HG02852 (cell line): ENCODE results near the gene SLCO4A1.

Experiments
- ATAC-seq: cut with Tn5 transposase; IDR thresholded peaks from one replicate; pipeline ENCODE4 v1.9.1; 2021; ENCODE audit warnings: mild to moderate bottlenecking, moderate library complexity; ENCODE audit not compliant: unreplicated experiment

The SLCO4A1 gene

DNA sequence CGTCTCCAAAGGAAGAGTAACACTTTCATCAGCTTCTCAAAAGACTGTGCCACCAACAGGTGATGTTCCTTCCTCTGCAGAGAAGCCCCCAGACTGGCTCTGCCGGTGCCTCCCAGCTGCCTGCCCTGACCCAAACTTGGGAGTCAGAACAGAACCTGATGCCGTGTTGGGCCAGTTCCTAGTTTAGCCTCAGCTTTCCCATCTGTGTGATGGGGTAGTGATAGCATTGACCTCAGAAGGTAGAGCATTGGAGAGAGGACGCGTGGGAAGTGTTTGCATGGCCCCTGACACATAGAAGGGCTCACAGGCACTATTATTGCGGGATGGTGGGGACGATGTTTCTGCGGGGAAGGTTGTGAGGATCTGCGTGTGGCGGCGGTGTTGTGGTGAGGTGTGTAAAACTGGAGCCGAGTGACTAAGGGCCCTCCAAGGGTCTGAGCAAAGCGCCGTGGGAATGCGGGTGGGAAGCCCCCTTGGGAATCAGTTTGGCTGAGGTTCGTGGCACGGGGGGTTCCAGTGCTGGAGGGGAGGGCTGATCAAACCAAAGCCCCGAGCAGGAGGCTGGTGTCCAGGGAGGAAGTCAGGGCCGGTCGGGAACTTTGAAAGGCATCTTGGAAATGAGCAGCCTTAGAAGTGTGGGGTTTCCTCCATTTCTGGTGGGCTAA, 68.0 kb downstream of the SLCO4A1 start:
- no peak for ATAC-seq

DNA sequence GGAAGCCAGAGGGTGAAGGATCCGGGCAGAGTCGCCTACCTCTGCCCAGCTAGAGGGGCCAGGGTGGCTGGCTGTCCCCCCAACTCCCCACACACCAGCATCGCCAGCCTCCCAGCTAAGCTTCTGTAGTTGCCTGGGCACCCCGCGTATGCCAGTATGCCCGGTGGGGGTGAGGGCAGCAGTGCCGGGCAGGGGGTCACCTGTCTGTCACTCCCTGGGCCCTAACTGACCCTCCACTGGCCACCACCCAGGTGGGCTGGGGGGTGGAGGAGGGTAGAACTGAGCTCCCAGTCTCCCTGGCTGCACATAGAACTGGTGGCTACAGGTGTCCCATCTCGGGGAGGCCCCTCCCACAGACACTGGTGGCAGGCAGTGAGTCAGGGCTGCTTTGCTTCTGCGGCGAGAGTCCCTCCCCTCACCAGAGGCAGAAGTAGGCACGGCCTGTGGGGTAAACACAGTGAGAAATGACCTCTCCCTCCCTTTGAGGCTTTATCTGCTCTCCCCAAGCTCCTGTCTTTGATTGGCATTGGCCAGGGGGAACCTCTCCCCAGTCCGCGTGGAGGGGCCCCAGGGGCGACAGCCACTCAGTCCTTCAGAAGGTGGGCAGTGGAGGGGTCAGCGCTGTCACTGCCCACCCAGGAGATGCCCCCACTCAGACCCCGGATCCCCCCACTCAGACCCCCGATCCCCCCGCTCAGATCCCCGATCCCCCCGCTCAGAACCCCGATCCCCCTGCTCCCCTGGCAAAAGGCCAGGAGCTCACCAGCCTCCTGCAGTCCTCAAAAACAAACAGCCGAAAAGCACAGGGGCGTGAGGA, 68.8 kb downstream of the SLCO4A1 start:
- ATAC-seq, result no peak

DNA sequence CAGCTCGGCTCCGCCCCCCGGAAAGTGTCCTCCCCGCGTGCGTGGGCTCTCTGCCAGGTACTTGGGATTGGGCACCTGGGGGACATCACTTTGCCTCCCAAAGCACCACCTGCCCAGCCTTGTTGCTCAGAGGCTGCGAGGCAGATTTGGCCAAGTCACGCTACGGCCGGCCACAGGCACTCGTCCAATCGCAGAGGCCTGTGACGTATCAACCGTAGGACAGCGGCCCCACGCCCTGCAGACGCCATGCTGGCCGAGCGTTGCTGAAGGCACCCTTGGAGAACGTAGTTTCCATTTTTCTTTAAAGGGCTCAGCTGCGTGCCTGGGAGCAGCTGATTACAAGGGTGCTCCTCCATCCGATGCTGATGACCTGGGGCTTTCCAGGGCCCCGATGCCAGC, 69.4 kb downstream of the SLCO4A1 start:
- ATAC-seq, result no peak

DNA sequence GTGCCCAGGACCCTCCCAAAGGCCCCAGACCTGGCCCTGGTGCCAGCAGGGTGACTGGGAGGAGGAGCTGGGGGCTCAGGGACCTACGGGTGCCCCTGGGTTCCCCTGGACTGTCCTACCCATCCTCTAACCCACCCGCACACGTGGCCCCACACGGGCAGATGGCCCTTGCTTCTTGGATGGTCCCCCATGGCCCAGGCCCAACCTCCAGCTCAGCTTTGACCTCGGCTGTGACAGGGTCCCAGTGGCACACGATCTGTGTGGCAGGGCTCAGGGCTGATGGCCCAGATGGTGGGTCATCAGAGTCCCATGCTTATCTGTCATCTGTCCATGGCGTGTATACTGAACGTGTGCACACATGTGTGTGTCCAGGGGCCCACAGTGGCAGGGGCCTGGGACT, 70.3 kb downstream of the SLCO4A1 start:
- no peak for ATAC-seq

DNA sequence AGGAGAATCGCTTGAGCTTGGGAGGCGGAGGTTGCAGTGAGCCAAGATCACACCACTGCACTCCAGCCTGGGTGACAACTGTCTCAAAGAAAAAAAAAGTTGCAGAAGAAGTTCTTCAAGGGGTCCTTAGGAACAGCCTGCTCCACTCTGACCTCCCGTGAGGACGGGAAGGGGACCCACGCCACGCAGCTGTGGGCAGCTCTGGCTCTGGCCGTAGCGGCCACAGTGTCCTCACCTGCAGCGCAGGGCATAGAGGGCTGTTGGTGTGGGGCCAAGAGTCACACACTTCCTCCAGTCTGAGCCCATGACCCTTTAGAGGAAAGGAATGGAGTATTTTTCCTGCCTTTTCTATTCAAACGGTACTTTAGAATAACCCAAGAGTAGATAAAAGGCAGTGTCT, 71.7 kb downstream of the SLCO4A1 start:
- ATAC-seq, result no peak

DNA sequence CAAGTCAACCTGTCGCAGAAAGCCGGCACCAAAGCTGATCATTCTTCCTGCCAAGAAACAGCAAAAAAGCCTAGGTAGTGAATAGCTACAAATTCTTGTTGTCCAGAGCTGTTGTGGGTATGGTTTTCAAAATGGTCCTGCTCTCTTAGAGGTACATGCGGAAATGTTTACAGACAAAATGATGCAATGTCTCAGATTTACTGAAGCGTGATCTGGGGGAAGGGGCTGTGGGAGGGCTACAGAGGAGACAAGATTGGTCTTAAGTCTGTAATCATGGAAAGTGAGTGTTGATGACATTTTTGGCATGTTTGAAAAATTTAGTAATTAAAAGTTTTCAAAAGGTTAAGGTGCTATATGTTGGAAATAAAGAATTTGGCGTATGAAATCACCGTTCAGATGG, 72.5 kb downstream of the SLCO4A1 start:
- ATAC-seq, result no peak

DNA sequence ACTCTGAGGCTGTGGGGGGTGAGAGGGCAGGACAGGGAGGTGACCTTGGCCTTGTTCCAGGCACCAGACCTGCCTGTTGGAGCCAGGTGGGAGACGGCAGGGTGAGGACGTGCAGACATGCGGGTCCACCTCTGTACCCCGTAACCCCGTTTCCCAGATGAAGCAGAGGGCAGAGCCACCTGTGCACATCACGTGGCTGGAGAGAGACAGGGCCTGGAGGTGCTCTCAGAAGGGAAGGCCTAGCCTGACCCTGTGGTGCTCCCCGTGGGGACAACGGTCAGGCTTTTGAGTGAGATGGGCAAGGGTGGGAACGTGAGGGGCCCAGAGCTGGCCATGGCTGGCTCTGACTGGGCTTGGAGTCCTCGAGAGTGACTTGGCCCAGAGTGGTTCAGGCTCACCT, 72.9 kb downstream of the SLCO4A1 start:
- ATAC-seq, result no peak

DNA sequence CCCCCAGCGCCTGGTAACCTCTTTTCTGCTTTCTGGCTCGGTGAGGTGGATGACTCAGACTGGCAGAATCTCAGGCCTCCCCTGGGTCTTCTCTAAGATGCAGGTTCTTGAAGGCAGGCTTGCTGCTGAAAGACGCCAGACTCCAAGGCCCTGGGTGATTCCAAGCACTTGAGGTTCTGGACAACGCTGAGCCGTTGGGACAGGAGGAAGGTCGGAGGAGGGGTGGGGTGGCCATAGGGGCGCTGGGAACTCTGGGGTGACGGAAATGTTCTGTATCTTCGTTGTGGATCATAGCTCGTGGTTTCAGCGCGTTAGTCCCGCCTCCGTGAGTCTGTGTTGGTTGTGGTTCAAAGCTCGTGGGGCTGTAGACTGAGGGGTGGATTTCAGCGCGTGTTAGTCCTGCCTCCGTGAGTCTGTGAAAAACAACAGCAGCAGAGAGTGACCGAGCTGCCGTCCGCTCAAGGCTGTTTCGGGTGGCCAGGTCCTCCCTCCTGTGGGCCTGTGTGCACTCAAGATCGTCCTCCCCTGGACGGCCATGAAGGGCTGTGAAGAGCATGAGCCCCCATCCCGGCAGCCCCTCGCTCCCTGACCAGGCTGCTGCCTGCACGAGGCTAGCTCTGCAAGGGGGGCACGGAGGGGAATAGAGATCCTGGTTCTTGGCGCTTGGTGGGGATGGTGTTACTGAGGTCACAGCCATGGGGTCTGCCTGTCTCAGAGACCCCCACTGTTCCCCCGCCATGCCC, 74.1 kb downstream of the SLCO4A1 start:
- no peak for ATAC-seq

DNA sequence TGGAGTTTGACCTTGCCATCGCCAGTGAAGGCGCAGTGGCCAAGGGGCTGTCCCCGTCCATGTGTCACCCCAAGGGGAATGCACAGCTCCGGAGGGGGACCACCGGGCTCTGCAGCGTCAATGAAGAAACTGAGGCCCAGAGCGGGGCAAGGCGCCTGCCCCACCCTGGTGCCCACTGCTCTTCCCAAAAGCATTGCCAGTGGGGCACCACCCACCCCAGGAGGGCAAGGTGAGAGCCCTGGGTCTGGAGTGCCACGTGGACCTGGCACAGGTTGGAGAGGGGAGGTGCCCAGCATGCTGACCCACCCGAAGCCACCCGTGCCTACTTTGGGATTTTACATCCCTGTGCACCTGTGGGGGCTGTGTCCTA, 74.6 kb downstream of the SLCO4A1 start:
- ATAC-seq, result no peak

DNA sequence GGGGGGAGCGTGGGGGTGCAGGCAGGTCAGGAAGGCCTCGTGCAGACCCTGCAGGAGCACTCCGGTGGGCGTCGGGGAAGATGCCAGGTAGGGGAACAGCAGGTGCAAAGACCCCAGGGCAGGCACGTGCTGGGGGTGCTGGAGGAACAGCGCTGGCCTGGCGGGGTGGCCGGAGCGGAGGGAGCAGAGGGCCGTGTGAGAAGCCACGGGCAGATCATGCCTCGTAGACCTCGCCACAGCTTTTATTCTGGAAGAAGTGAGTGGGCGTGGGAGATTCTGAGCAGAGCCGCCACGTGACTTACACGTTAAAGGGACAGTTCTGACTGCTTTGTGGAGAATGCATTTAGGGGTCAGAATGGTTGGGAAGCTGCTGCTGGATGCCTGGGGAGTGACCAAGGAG, 75.6 kb downstream of the SLCO4A1 start:
- no peak for ATAC-seq

DNA sequence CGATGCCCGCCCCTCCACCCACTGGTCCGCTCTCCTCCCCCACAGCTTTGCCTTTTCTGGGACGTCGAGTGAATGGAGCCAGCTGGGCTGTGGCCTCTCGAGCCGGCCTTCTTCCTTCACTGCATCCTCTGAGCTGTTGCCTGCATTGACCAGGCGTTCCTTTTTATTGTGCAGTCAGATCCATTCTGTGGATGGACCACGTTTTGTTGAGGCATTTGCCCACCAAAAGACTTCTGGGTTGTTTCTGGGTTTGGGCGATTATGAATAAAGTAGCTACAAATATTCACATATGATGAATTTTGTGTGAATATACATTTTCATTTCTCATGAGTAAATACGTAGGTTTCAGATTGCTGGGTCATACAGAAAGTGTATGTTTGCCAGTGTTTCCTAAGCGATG, 76.2 kb downstream of the SLCO4A1 start:
- ATAC-seq, result no peak

DNA sequence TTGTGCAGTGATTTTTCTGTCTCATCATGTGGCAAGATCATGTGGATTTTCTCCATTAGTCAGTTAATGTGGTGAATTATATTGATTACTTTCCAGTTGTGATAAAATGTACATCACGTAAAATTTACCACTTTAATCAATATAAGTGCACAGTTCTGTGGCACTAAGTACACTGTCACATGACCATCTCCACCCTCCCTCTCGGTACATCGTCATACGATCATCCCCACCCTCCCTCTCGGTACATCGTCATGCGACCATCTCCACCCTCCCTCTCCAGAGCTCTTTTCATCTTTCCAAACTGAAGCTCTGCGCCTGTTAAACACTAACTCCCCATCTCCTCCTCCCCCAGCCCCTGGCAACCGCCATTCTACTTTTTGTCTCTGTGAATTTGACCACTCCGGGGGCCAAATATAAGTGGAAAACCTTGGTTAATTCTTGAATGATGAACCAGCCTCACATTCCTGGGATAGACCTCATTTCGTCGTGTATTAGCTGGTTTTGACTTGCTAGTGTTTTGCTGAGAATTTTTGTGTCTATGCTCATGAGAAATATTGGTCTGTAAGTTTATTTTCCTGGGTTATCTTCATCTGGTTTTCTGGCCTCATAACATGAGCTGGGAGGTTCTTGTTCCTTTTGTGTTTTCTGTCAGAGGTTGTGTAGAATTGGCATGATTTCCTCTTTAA, 77.1 kb downstream of the SLCO4A1 start:
- ATAC-seq, result no peak
